Activated CD8-positive, alpha-beta T cell treated with anti-CD3 and anti-CD28 coated beads for 36 hours (primary cell): ENCODE results near the gene ERBB2. TPM values are rescaled to one million over a fixed set of nuclear protein-coding genes. Genes with fewer than 3 reads are reported as not detected.

ENCODE experiments used
- ATAC-seq: fragments of 200-7000 bp; cut with Tn5 transposase; one replicate; pipeline ENCODE4 v1.10.0; 2021; ENCODE audit warnings: mild to moderate bottlenecking, moderate library complexity
- CTCF ChIA-PET: fragments of 350-600 bp; sonication (Branson Sonifier 250); formaldehyde crosslinking; loops from one replicate; lab custom pipeline; 2021; ENCODE audit warnings: antibody characterized with exemption; lab: Charles Lee
- POLR2A ChIA-PET: fragments of 350-600 bp; sonication (Branson Sonifier 250); formaldehyde crosslinking; loops from one replicate; lab custom pipeline; 2021; ENCODE audit warnings: antibody characterized with exemption; lab: Charles Lee
- DNase-seq: peaks from one replicate; pipeline ENCODE4 v3.0.0-alpha.2; 2020
- H3K27ac Mint-ChIP-seq: one replicate; pipeline ENCODE4 v1.8.0; 2021; ENCODE audit warnings: mild to moderate bottlenecking, mixed read lengths
- H3K27me3 Mint-ChIP-seq: one replicate; pipeline ENCODE4 v1.8.0; 2021; ENCODE audit warnings: mixed read lengths
- H3K36me3 Mint-ChIP-seq: one replicate; pipeline ENCODE4 v1.8.0; 2021; ENCODE audit warnings: low read depth, mixed read lengths
- H3K4me1 Mint-ChIP-seq: one replicate; pipeline ENCODE4 v1.8.0; 2021; ENCODE audit warnings: low read depth, mixed read lengths
- H3K4me3 Mint-ChIP-seq: one replicate; pipeline ENCODE4 v1.8.0; 2021; ENCODE audit warnings: mild to moderate bottlenecking, moderate library complexity, mixed read lengths
- H3K9me3 Mint-ChIP-seq: one replicate; pipeline ENCODE4 v1.8.0; 2021; ENCODE audit warnings: mixed read lengths
- intact Hi-C: fragments of 100-400 bp; cut with micrococcal nuclease; formaldehyde crosslinking; loops from one replicate; pipeline ENCODE4 v1.10.0; 2022
- total RNA-seq, 2 experiments: library from RNA; stranded (reverse); gene quantifications; one replicate each; pipeline ENCODE4 v1.2.3, GENCODE V29; 2021
- TF ChIP-seq, protein P1 (sequence below): fragments of 200-600 bp; IDR thresholded peaks from one replicate; pipeline ENCODE4 v1.8.0; 2022; ENCODE audit warnings: antibody characterized with exemption, mild to moderate bottlenecking

The ERBB2 gene
- total RNA-seq, 2 experiments from 2014 or later, result 5.2 TPM

DNA sequence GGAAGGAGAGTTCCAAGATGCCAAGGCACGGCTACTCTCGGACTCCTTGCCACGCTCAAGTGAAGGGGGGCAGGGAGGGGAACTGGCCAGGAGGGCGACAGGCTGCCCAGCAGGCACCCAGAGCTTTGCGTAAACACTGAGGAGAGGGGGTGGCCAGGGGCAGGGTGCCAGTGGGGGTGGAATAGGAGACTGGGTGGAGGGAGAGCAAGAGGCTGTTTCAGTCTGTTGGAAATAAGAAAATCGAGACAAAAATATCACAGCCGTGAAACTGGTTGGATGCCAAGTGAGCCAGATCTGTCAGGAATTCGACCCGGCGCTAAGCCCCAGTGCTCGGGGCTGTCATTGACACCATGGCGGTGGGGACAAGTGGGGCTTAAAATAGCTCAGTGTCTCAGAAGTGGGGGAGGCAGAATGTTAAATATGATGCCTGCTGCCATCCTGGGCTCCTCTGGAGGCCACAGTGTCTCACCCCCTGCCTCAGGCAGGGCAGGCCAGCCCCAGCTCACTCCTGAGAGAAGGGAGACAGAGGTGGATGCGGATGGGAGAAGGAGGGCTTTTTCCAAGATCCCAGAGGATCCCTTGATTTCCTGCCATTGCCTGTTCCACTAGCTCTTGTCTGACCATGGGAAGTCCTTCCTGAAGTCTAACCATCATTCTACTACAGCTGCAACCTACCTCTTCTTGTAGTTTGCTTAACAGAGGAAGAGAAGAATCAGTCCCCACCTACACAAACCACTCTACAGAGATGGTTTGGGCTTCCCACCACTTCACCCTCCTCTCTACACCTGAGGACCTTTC is 22.1 kb upstream of the ERBB2 start:
- ChIA-PET CTCF (interaction anchor here (0.9 to 7.3 kb wide), 7 partner anchors 9 to 59 kb away, joined by 3 to 43 read pairs (median 4); partner anchors contain the start of genes PGAP3 and PNMT), POLR2A (interaction anchor here (0.6 to 3.5 kb wide), 5 partner anchors 8 to 40 kb away, joined by 3 to 16 read pairs (median 5); partner anchors contain the start of genes PGAP3, PNMT, STARD3 and TCAP)
- Mint-ChIP-seq H3K4me1 (peaks cover 64% of the 10 kb centered on the region), H3K27me3 (no peaks in the 10 kb centered on the region), H3K4me3 (no peak overlapping the region), H3K27ac (peak overlapping the region; percentile 59), H3K36me3 (no peaks in the 10 kb centered on the region), H3K9me3 (no peaks in the 10 kb centered on the region)
- TF ChIP-seq, protein P1, sequence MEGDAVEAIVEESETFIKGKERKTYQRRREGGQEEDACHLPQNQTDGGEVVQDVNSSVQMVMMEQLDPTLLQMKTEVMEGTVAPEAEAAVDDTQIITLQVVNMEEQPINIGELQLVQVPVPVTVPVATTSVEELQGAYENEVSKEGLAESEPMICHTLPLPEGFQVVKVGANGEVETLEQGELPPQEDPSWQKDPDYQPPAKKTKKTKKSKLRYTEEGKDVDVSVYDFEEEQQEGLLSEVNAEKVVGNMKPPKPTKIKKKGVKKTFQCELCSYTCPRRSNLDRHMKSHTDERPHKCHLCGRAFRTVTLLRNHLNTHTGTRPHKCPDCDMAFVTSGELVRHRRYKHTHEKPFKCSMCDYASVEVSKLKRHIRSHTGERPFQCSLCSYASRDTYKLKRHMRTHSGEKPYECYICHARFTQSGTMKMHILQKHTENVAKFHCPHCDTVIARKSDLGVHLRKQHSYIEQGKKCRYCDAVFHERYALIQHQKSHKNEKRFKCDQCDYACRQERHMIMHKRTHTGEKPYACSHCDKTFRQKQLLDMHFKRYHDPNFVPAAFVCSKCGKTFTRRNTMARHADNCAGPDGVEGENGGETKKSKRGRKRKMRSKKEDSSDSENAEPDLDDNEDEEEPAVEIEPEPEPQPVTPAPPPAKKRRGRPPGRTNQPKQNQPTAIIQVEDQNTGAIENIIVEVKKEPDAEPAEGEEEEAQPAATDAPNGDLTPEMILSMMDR, result no peak
- intact Hi-C loops, result no loop called here
- DNase-seq (no peak), ATAC-seq (no peak)

- H3K4me1 Mint-ChIP-seq, result peaks cover 64% of the 10 kb centered on the region
- DNase-seq (no peak), ATAC-seq (no peak)
- H3K36me3 Mint-ChIP-seq, result peaks cover 2% of the 10 kb centered on the region
- CTCF ChIA-PET, result interaction anchor here (0.9 to 7.3 kb wide), 12 partner anchors 10 to 75 kb away, joined by 3 to 43 read pairs (median 4); partner anchors contain the start of genes MIEN1, PGAP3 and PNMT
- no peak overlapping the region for H3K4me3 Mint-ChIP-seq
- peak overlapping the region; percentile 89 for H3K27ac Mint-ChIP-seq
- intact Hi-C loops, result no loop called here
- TF ChIP-seq, protein P1, result no peak
- no peaks in the 10 kb centered on the region for H3K27me3 Mint-ChIP-seq
- POLR2A ChIA-PET, result interaction anchor here (0.6 to 3.5 kb wide), 9 partner anchors 9 to 51 kb away, joined by 3 to 16 read pairs (median 3); partner anchors contain the start of genes MIEN1, PGAP3, PNMT and STARD3
- no peaks in the 10 kb centered on the region for H3K9me3 Mint-ChIP-seq
Observed at GRCh38 chr17:39678340-39679116, 21.3 kb upstream of the ERBB2 start.

DNA sequence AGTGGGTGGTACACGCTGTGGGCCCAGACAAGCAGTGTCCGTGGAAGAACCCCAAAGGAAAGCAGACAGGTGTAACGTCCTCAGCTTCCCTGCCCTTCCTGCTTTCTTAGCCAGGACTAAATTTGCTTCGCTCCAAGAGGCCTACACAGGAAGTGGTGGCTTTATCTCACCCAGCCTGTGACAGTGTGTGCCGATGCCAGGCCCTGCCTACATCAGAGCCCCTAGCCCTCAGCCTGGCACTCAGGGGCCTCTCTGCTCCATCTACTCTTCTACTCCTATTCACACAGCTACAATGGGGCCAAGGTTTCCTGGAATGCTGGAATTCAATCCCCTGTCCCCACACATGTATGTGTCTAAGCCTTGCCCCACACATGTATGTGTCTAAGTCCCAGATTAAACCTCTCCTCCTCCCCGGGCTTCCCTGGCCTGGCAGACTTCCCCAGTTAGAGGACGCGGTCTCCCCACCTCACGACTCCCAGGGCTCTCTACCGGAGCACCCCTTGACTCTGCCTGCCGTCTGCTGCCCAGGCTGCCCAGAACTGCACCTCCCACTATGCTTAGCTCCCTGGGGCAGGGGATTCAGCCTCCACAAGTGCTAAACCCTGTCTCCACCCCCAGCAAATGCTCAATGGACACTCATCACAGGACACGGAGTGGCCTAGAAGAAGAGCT is 20.2 kb upstream of the ERBB2 start:
- Mint-ChIP-seq H3K4me1 (peaks cover 64% of the 10 kb centered on the region), H3K4me3 (no peak overlapping the region), H3K36me3 (peaks cover 4% of the 10 kb centered on the region), H3K27ac (peak overlapping the region; percentile 89), H3K9me3 (no peaks in the 10 kb centered on the region), H3K27me3 (no peaks in the 10 kb centered on the region)
- ChIA-PET POLR2A (interaction anchor here (0.6 to 3.5 kb wide), 10 partner anchors 8 to 58 kb away, joined by 3 to 16 read pairs (median 3); partner anchors contain the start of genes MIEN1, PGAP3 and PNMT), CTCF (interaction anchor here (0.9 to 7.3 kb wide), 11 partner anchors 8 to 74 kb away, joined by 3 to 43 read pairs (median 5); partner anchors contain the start of genes MIEN1, PGAP3 and PNMT)
- ATAC-seq (peak; percentile 71), DNase-seq (peak; percentile 58)
- intact Hi-C loops, result no loop called here
- TF ChIP-seq, protein P1, result no peak

GRCh38 chr17:39683295-39683939 is 16.4 kb upstream of the ERBB2 start:
- TF ChIP-seq, protein P1, result no peak
- H3K36me3 Mint-ChIP-seq, result peaks cover 8% of the 10 kb centered on the region
- intact Hi-C loops, result no loop called here
- peaks cover 42% of the 10 kb centered on the region for H3K4me1 Mint-ChIP-seq
- ChIA-PET POLR2A (interaction anchor here (1.1 kb wide), 1 partner anchor 9 kb away, joined by 3 read pairs; no protein-coding TSS in a partner anchor), CTCF (interaction anchor here (1.0 to 3.3 kb wide), 4 partner anchors 30 to 62 kb away, joined by 3 to 15 read pairs (median 4); partner anchors contain the start of gene MIEN1)
- no peak overlapping the region for H3K27ac Mint-ChIP-seq
- DNase-seq (no peak), ATAC-seq (no peak)
- no peak overlapping the region for H3K4me3 Mint-ChIP-seq
- no peaks in the 10 kb centered on the region for H3K9me3 Mint-ChIP-seq
- no peaks in the 10 kb centered on the region for H3K27me3 Mint-ChIP-seq
